Kidney glomerular epithelial cell (primary cell): Measurements from ENCODE around the gene FAM32A.

Experiments
- DNase-seq: peaks from one replicate; lab custom pipeline; 2025; lab: John Stamatoyannopoulos, UW

The FAM32A gene

DNA sequence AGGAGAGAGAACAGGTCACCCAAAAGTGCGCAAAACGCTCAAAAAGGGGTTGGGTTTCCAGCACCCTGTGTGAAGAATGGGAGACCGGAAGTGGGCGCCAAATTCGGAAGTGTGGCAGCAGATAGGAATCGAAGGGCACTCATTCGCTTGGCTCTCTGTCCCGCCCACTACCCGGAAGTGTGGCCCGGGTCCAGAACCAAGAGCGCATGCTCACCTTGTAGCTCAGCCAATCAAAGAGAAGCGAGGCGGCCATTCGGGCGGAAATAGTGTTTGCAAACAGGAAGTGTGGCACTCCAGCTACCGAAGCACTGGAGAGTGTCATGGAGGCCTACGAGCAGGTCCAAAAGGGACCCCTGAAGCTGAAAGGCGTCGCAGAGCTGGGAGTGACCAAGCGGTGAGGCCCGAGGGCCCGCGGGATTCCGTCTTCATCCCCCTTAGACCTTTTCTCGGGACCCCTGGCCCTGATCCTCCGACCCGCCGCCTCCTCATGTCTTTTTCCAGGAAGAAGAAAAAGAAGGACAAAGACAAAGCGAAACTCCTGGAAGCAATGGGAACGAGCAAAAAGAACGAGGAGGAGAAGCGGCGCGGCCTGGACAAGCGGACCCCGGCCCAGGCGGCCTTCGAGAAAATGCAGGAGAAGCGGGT, at the start of gene FAM32A:
Gene FAM32A, plus strand, starts transcription at position 288 of the 645 bp plus-strand sequence. Its CDS starts 33 bp downstream, at position 321.
- DNase-seq: peak; percentile 99

DNA sequence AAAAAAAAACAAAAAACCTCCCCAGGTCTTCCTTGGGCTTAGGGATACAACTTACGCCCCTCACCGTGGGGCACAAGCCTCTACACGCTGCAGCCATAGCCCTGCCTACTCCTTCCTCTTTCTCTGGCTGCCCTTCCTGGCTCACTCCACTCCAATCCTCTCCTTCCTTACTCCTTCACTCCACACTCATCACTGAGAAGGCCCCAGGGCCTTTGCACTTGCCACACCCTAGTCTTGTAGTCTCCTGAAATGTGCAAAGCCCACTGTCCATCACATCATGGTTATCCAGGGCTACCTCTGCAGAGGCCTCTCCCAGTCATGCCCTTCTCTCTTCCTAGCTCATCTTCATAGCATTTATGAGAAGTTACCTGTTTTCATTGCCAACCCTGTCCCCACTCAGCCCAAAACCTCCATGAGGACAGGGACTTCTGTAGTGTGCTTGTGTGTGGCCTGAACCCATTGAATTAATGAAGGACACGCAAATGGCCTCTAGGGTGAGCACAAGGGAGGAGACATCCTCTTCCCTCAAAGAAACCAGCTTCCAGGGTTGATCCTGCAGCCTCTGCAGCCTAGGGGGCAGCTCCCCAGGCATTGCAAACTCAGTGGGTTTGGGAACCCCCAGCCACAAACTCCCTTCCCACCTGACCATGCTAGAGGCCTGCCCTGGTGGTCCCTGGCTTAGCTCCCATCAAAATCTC, 49.6 kb upstream of the FAM32A start:
- no peak for DNase-seq

DNA sequence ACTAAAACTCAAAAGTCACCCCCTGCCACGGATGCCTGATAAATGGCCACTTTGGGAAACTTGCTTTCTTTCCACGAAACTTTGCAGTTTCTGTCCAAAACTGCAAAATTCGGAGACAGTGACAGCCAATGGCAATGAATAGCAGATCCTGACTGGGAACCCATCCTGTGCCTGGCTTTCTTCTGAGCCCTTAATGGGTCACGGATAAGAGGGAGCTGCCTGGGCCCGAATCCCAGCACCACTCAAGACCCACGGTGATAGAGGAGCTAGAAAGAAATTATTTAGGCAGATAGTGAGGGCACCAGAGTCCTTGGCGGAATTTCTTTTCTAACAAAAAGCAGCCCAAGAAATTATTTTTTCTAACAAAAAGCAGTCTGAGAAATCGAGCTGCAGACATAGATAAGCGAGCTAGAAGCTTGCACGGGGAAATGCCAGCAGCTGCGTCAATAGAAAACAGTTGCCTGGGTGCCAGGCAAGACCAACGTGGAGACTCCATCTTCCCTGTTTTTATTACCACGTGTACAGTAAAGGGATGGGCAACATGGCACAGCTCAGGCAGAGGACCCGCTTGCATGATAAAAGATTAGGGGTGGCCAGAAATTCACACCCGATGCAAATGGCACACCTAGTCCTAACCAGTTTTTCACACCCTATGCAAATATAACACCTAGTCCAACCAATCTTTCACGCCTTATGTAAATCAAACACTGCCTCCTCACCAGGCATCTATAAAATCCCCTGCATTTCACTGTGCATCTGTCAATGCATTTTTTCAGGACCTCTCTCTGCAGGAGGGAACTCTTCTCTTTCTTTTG, 48.8 kb upstream of the FAM32A start:
- no peak for DNase-seq

DNA sequence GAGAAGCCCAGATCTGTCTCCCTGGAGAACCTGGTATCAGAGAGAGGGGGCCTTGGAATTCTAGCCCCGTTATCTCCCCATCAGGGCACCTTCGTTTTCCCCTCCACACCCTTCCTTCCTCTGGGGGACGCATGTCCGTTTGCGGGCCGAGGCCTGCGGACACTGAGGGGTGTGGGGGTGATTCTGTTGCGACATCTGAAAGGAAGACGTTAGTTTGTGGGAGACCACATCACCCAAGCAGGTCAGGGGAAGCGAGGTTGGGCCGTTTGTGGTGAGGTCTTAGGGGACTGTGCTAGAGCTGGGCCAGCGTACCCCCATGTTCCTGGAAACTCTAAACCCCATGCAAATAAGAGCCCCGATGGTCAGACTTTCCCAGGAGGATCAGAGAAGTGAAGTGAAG, 45.5 kb upstream of the FAM32A start:
- DNase-seq: no peak

DNA sequence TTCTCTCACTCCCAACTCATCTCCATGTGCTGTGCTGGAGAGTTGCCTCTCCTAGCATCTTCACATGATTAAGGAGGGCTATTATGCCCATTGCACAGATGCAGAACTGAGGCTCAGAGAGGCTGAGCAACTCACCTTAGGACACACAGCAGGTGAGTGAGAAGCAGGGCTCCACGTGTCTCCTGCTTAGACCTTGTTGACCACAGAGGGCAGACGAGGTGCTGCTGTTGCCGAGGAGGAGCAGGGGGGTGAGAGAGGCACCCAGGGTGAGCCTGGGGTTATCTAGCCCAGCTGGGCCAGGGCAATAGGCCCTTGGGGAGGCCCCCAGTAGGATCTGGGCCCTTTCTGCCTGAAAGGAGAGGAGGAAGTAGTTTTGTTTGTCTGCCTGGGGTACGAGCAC, 44.2 kb upstream of the FAM32A start:
- DNase-seq: no peak

DNA sequence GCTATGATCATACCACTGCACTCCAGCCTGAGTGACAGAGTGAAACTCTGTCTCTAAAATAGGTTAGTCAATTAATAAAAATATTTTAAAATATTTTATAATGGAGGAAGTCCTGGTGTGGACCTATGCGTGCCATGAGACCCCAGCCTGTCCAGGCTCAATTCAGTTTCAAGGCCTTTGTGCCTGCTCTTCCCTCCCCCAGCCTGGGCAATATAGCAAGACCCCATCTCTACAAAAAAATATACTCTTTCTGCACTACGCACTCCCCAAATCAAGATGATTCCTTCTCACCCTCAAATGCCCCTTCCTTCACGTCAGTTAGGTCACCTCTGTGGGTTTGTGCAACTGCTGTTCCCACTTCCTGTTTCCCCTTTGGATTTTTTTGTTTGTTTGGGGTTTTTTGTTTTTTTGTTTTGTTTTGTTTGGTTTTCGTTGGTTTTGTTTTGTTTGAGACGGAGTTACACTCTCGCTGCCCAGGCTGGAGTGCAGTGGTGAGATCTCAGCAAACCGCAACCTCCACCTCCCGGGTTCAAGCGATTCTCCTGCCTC, 43.1 kb upstream of the FAM32A start:
- DNase-seq: no peak

DNA sequence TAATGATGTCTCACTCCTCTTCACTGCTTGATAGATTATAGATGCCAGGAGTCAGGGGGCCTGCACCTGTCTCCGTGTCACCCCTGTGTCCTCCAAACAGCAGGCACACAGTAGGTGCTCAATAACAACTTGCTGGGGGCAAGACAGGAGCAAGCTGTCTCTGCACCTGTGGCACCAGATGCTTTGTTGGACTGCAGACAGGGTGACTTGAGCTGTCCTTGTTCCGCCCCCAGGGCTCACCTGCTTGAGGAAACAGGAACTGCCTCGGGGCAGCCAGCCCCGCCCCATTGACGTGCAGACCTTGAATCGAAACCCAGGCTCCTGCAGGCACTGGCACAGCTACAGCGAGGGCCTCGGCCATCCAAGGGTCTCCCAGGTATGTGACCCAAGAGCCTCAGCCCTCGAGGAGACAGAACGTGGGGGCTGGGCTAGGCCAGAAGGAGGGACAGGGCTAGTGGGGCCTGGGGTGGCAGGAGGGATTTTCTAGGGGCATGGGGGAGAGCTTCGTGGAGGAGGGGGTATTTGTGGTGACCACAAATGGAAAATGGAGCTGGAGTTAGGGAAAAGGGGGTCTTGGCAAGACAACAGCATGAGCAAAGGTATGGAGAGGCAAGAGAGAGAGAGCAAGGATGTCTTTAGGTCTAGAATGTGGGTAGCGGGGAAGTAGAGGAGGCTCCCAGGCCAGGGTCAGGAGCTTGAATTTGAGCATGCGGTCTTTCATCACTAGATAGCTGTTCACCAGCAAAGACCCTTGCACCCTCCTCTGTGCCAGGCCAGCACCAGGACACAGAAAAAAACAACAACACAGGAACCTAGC, 41.6 kb upstream of the FAM32A start, which contains the start of gene HSH2D:
Gene HSH2D, plus strand, starts transcription at position 287 of the 817 bp plus-strand sequence. CDS start 5,066 bp downstream, outside the sequence.
- no peak for DNase-seq

DNA sequence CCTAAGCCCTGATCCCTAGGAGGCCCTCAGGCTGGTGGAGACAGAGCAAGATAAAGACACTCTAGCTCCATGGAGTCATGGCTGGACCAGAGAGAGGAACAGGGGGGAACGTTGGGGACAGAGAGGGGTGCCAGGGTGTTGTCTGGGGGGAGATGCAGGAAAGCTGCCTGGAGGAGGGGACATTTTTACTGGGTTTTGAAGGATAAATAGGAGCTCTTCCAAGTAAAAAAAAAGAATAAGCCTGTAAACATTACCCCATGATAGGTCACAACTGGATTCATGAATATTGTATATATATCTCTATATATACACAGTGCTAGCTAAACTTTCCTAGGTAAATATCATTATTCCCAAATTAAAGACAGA, 41.0 kb upstream of the FAM32A start:
- DNase-seq: no peak

DNA sequence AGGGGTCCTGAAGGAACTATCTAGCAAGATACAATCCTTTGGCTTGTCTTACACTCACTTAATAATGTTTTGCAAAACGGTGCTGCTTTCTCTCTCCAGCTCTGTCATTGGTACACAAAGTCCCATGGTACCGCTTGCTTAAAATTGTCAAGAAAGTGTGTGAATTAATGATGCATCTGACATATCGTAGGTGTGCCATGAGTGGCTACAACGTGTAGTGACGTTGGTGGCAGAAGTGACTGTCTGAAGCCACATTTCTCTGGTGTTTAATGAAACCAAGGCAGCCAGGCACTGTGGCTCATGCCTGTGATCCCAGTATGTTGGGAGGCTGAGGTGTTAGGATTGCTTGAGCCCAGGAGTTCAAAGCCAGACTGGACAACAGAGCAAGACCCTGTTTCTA, 39.1 kb upstream of the FAM32A start:
- no peak for DNase-seq

DNA sequence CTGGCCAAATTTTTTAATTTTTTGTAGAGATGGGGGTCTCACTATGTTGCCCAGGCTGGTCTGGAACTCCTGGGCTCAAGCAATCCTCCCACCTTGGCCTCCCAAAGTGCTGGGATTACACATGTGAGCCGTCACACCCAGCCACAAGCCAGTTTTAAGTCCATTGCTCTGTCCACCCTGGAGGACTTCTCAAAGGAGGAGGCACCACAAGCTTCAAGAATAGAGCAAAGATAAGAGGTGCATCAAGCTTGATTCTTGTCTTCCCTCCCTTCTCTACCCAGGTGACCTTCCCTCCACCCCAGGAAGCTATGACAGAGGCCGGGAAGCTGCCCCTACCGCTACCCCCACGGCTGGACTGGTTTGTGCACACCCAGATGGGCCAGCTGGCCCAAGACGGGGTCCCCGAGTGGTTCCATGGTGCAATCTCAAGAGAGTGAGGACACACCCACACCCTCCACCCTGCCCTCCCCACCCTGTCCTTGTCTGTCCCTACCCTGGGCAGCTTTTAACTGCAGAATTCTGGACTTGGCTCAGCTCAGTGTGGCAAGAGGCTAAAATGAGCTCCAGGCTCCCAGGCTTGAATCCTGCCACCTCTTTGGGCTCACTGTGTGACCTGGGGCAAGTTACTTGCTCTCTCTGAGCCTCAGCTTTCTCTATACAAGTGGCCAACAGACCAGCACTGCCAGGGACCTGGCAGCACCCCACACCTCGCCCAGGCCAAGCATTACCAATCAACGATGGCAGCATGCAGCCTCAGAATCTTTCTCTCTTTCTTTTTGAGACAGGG, 36.6 kb upstream of the FAM32A start:
- DNase-seq: no peak

DNA sequence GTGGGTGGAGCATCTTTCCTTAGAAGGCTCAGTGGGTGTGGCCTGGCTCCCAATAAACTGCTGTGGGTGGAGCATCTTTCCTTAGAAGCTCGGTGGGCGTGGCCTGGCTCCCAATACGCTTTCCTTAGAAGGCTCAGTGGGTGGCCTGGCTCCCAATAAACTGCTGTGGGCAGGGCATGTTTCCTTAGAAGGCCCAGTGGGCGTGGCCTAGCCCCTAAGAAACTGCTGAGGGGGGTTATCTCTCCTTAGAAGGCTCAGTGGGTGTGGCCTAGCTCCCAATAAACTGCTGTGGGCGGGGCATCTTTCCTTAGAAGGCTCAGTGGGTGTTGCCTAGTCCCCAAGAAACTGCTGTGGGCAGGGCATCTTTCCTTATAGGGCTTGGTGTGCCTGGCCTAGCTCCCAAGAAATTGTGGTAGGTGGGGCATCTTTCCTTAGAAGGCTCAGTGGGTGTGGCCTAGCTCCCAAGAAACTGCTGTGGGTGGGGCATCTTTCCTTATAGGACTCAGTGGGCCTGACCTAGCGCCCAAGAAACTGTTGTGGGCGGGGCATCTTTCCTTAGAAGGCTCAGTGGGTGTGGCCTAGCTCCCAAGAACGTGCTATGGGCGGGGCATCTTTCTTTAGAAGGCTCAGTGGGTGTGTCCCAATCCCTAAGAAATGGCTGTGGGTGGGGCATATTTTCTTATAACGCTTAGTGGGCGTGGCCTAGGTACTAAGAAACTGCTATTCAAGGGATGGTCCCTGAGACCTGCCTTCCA, 31.5 kb upstream of the FAM32A start:
- no peak for DNase-seq

DNA sequence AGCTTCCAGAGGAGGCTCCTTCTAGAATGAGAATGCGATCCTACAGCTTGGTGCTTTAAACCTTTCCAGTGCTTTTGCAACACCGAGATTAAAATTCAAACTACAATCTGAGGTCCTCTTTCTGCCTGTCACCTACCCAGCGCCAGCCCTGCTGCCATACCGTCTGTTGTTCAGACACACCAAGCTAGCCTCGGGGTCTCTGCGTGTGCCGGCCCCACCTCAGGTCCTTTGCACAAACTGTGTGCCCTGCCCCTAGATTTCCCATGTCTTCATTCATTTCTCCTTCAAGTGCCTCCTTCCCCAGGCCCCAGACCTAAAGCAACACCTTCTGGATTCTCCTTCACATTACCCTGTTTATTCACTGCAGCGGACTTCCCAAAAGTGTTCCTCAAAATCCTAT, 30.7 kb upstream of the FAM32A start:
- DNase-seq: no peak

DNA sequence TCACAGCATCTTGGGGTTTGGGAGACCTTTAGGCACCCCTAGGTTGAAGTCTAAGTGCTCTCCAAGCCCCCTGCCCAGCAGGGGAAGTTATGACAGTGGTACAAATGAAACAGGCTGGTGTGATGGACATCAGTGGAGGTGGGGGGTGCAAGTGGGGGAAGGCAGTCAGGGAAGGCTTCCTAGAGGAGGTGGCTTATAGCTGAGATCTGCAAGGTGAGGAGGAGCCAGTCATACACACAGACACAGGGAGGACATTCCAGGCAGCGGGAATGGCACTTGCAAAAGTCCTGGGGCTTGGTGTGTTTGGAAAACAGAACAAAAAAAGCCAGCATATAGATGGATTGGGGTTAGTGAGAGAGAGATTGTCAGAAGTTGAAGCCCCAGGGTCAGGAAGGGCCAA, 30.1 kb upstream of the FAM32A start:
- DNase-seq: no peak

DNA sequence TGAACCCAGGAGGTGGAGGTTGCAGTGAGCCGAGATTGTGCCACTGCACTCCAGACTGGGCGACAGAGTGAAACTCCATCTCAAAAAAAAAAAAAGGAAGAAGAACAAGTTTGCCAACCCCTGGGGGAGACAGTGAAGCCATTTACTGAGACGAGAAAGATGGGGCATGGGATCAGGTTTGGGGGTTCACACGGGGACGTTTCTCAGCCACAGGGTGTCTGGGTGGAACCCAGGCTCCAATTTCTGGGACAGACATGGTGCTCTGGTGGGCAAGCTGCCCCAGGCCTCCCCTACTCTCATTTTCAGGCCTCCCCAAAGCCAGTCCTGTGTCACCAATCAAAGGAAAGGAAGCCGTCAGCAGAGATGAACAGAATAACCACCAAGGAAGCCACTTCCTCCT, 28.3 kb upstream of the FAM32A start:
- no peak for DNase-seq

DNA sequence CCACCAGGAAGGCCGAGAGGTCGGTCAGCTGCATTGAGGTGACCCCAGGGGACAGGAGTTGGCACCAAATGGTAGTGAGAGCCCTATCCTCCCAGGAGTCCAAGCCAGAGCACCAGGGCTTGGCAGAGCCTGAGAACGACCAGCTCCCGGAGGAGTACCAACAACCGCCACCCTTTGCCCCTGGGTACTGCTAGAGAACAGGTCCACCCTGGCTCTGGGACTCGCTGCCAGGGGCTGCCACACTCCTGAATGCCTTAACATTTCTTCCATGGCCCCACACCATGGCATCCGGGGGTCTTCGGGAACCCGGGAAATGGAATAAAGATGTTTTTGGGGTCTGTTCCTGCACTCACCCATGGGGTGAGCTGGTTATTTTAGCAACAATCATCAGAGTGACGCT, 27.6 kb upstream of the FAM32A start:
- no peak for DNase-seq

DNA sequence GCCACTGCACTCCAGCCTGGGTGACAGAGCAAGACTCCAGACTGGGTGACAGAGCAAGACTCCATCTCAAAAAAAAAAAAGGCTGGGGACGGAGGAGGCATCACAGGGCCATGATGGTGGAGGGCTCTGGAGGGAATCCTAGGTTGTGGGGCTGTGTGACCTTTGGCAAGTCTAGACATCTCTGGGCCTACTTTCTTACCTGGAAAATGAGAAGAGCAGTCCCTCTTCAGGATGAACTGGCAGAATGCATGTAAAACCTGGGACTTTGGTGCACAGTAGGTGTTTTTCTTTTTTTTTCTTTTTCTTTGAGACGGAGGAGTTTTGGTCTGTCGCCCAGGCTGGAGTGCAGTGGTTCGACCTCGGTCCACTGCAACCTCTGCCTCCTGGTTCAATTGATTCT, 25.6 kb upstream of the FAM32A start:
- no peak for DNase-seq

DNA sequence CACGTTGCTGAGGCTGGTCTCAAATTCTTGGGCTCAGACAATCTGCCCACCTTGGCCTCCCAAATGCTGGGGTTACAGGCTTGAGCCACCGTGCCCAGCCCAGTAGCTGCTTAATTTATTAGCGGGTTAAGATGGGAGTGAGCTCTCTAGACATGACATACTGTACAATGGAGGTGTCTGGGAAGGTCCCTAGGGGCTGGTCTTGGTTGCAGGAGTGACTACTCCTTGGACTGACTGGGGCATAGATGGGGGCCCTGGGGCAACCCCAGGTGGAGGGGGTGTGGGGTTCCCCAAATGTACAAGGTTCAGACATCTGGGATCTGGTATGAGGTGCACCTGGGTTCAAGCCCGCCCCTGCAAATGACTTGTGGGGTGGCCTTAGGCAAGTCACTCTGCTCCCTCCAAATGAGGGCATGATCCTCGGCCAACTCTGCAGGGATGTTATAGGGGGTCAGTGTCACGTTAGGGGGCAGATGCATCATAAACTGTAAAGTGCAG, 24.7 kb upstream of the FAM32A start:
- DNase-seq: no peak

DNA sequence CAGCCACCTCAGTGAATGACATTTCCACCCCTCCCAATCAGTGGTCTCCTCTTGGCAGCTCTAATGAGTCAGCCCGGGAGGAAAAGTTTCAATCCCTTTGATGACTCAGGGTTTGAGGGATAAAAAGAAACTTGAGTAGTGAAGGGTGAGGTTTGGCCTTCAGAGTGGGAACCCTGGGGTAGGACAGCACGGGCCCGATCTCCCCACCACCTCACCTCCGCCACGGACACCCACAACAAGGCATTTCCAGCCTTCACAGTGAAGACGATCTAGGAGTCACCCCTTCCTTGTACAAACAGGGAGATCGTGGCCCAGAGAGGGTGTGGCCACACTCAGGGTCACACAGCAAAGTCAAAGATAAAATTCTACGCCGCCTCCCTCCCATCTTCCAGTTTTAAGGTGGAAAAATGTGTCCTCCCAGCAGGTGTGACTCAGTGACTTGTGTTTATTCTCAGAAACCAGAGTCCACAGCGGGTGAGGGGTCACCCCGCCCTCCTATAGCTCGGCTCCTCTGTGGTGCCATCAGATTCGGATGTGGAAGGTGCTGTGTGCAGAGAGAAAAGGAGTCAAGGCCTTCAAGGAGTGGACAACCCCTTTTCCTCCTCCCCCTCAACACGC, 24.2 kb upstream of the FAM32A start:
- peak; percentile 9 for DNase-seq

DNA sequence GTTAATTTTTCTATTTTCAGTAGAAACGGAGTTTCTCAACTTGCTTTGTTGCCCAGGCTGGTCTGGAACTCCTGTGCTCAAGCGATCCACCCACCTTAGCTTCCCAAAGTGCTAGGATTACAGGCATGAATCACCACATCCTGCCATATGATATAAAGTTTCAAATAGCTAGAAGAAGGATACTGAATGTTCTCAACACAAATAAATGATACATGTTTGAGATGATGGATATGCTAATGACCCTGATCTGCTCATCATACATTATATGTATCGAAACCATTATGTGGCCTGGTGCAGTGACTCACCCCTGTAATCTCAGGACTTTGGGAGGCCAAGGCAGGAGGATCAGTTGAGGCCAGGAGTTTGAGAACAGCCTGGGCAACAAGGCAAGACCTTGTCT, 23.4 kb upstream of the FAM32A start:
- DNase-seq: no peak
